HepG2 (cell line): ENCODE data around the gene OSBPL8. TPM values are rescaled to one million over a fixed set of nuclear protein-coding genes. Genes with fewer than 3 reads are reported as not detected.
"Not testable (repeated sequence)": the region's sequence is repeated elsewhere in the genome, so short reads cannot be mapped to it uniquely, and the experiment has no call there.

ENCODE experiments used
- ATAC-seq: fragments of 200-7000 bp; cut with Tn5 transposase; 3 replicates; pipeline ENCODE4 v1.9.1; 2020; ENCODE audit warnings: mild to moderate bottlenecking, moderate library complexity
- BruUV-seq: library from RNA; stranded (reverse); fragments of 400-500 nt; replicated peaks from 2 replicates; lab custom pipeline; 2021; lab: Mats Ljungman, UMichigan
- CTCF ChIA-PET: fragments of 300-600 bp; formaldehyde crosslinking; extraction: SDS; loops from one replicate; lab custom pipeline; 2021; ENCODE audit warnings: low total read pairs, inconsistent platforms, low intra/inter-chr PET ratio; lab: Yijun Ruan, JAX
- POLR2A ChIA-PET: fragments of 350-600 bp; sonication (Branson Sonifier 250); formaldehyde crosslinking; loops from one replicate; lab custom pipeline; 2020; ENCODE audit warnings: antibody characterized with exemption, inconsistent platforms; lab: Yijun Ruan, JAX
- DNase-seq: peaks from one replicate; pipeline ENCODE4 v3.0.0-alpha.2; 2015; ENCODE audit warnings: low spot score
- FAIRE-seq: peaks from 3 replicates; lab custom pipeline; 2011; peaks lifted over from hg19 to GRCh38; lab: Jason Lieb, UNC
- H2AFZ ChIP-seq: one replicate; pipeline ENCODE4 v1.6.1; 2011; ENCODE audit warnings: low read length, inconsistent platforms
- H3K27ac ChIP-seq: fragments of 300-600 bp; 3 replicates; pipeline ENCODE4 v1.8.0; 2011; ENCODE audit warnings: mixed run types, mild to moderate bottlenecking, mixed read lengths, low read length, inconsistent platforms; ENCODE audit not compliant: insufficient read depth; ENCODE audit errors: extremely low read length
- H3K27me3 ChIP-seq, 2 experiments: fragments of 200-600 bp in 1 of 2; 2 replicates in 1 of 2; 3 replicates in 1 of 2; pipeline versions ENCODE4 v1.6.0 to v1.8.0; 2011; ENCODE audit warnings: low read length in 2 of 2, mild to moderate bottlenecking in 2 of 2, moderate library complexity in 2 of 2, inconsistent platforms in 1 of 2; ENCODE audit not compliant: insufficient read depth in 2 of 2, control insufficient read depth in 1 of 2
- H3K36me3 ChIP-seq, 2 experiments: fragments of 200-600 bp in 1 of 2; replicated peaks in 1 of 2; 2 replicates in 1 of 2; 3 replicates in 1 of 2; pipeline versions ENCODE4 v1.5.1 to v1.8.0; 2011; ENCODE audit warnings: low read length in 2 of 2, inconsistent platforms in 1 of 2; ENCODE audit not compliant: insufficient read depth in 2 of 2, control insufficient read depth in 1 of 2
- H3K4me1 ChIP-seq: 2 replicates; pipeline ENCODE4 v1.5.1; 2012; ENCODE audit warnings: low read length, inconsistent platforms; ENCODE audit not compliant: insufficient read depth
- H3K4me2 ChIP-seq: 2 replicates; pipeline ENCODE4 v1.6.0; 2011; ENCODE audit warnings: low read depth, low read length, inconsistent platforms
- H3K4me3 ChIP-seq, 3 experiments: fragments of 200-600 bp in 1 of 3; sonication (generic), shearing (Covaris generic) in 1 of 3; replicated peaks in 1 of 3; 2 replicates each; pipeline ENCODE4 v1.5.1; 2011 to 2016; ENCODE audit warnings: low read length in 3 of 3, inconsistent platforms in 2 of 3, low read depth in 2 of 3, mild to moderate bottlenecking in 2 of 3, control low read depth in 1 of 3, mixed read lengths in 1 of 3; ENCODE audit not compliant: insufficient read depth in 1 of 3
- H3K79me2 ChIP-seq: one replicate; pipeline ENCODE4 v1.6.1; 2011; ENCODE audit warnings: low read length, inconsistent platforms; ENCODE audit not compliant: insufficient read depth
- H3K9ac ChIP-seq: 2 replicates; pipeline ENCODE4 v1.6.0; 2011; ENCODE audit warnings: mild to moderate bottlenecking, low read depth, low read length, inconsistent platforms; ENCODE audit not compliant: insufficient read depth
- H3K9me3 ChIP-seq: 2 replicates; pipeline ENCODE4 v1.5.1; 2012; ENCODE audit warnings: mild to moderate bottlenecking, low read length
- H4K20me1 ChIP-seq: 2 replicates; pipeline ENCODE4 v1.6.0; 2011; ENCODE audit warnings: inconsistent platforms, mild to moderate bottlenecking, low read length, moderate library complexity; ENCODE audit not compliant: insufficient read depth
- CHD4 ChIP-seq: fragments of 200-600 bp; sonication (generic); IDR thresholded peaks from 2 replicates; pipeline ENCODE4 v1.7.0; 2017; ENCODE audit warnings: mild to moderate bottlenecking, low read length, borderline replicate concordance
- PHF5A ChIP-seq: IDR thresholded peaks from one replicate; pipeline ENCODE4 v1.6.1; 2018; ENCODE audit warnings: low read depth, missing genetic modification reagents; ENCODE audit not compliant: unreplicated experiment
- RBFOX2 ChIP-seq: fragments of 200-400 bp; formaldehyde crosslinking; IDR thresholded peaks from 2 replicates; pipeline ENCODE4 v1.6.1; 2017; ENCODE audit warnings: low read depth, mild to moderate bottlenecking, low read length
- RORA ChIP-seq: sonication (generic); formaldehyde crosslinking; IDR thresholded peaks from 2 replicates; pipeline ENCODE4 v1.5.0; 2020; ENCODE audit warnings: mild to moderate bottlenecking, missing genetic modification reagents, moderate library complexity
- SRF ChIP-seq: IDR thresholded peaks from 2 replicates; pipeline ENCODE4 v1.6.1; 2011; ENCODE audit warnings: mild to moderate bottlenecking, low read depth, low read length, moderate library complexity
- ZBTB33 ChIP-seq: sonication (generic); formaldehyde crosslinking; IDR thresholded peaks from 2 replicates; pipeline ENCODE4 v1.4.0; 2020; ENCODE audit warnings: missing genetic modification reagents
- ZNF615 ChIP-seq: sonication (generic); formaldehyde crosslinking; IDR thresholded peaks from 2 replicates; pipeline ENCODE4 v1.5.0; 2020; ENCODE audit warnings: mild to moderate bottlenecking, missing genetic modification reagents, borderline replicate concordance
- WGBS: methylation state at CpG from one replicate; pipeline ENCODE4 v1.1.6; 2017; ENCODE audit warnings: low lambda C conversion rate; 5-methylcytosine and 5-hydroxymethylcytosine counted together
- in situ Hi-C: cut with HindIII; loops from 2 replicates; pipeline ENCODE4 v1.10.0; 2017; ENCODE audit warnings: low pct_unique_long_range_greater_than_20kb; ENCODE audit not compliant: extremely low pct_ligation_motif_present
- intact Hi-C: fragments of 100-400 bp; cut with micrococcal nuclease; formaldehyde crosslinking; loops from one replicate; pipeline ENCODE4 v1.10.0; 2022; ENCODE audit not compliant: unreplicated experiment
- polyA plus RNA-seq, 8 experiments: library from polyadenylated mRNA; depleted of rRNA in 3 of 8; stranded (reverse) in 7 of 8; unstranded in 1 of 8; fragments of >200 nt; fragmentation: Illumina TruSeq in 4 of 8; extraction: Trizol in 4 of 8; gene quantifications; 2 replicates each; pipeline versions ENCODE4 v1.2.1 to v1.2.3, GENCODE V29; 2011 to 2016; ENCODE audit warnings: low read depth in 4 of 8, missing spikeins in 1 of 8, mixed read lengths in 1 of 8; ENCODE audit not compliant: insufficient read depth in 1 of 8
- total RNA-seq, 5 experiments: library from RNA; depleted of rRNA; stranded (reverse); fragments of >200 nt; fragmentation: Illumina TruSeq; extraction: Trizol; gene quantifications; 2 replicates each; pipeline ENCODE4 v1.2.3, GENCODE V29; 2016; ENCODE audit warnings: low read depth in 1 of 5

Gene OSBPL8
- total and polyA plus RNA-seq, 2 of the 13 experiments (the other 11 are each of a cell fraction or from before 2014, with no cell fraction given): 11.0 to 33.9 TPM

DNA sequence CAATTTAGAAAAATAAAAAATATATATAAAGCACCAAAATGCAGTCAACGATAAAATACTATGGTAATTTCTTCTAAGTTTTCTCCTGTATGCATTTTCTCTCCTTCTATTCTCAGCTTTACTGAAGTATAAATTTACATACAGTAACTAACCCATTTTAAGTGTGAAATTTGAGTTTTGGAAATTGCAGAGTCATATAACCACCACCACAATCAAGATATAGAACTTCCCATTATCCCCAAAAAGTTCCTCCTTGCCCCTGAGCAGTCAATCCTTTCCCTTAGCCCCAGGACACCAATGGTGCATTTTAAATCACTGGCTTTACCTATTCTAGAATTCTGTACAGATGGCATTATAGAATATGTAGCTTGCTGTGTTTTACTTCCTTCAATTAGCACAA is 180.3 kb downstream of the OSBPL8 start (continued):
- TF ChIP-seq ZBTB33 (CRISPR knock-in tag) (no peak), PHF5A (CRISPR knock-in tag) (no peak), SRF (no peak), RBFOX2 (no peak), CHD4 (no peak), RORA (CRISPR knock-in tag) (no peak), ZNF615 (CRISPR knock-in tag) (no peak)

GRCh38 chr12:76376876-76377275 is 182.7 kb downstream of the OSBPL8 start:
- H4K20me1 ChIP-seq, H3K4me1 ChIP-seq, DNase-seq, CTCF ChIA-PET, H3K4me3 ChIP-seq, H3K9ac ChIP-seq, intact Hi-C loops, POLR2A ChIA-PET, in situ Hi-C loops, BruUV-seq, ATAC-seq, H2AFZ ChIP-seq, H3K4me2 ChIP-seq, H3K36me3 ChIP-seq, H3K79me2 ChIP-seq, H3K27ac ChIP-seq, H3K9me3 ChIP-seq, H3K27me3 ChIP-seq, FAIRE-seq: not testable (repeated sequence)
- WGBS: 100% methylated on average over 1 of the region's 1 CpG
